ENCODE results near the gene SH2D4B. TPM values are rescaled to one million over a fixed set of nuclear protein-coding genes. Genes with fewer than 3 reads are reported as not detected.

The SH2D4B gene
- total and polyA plus RNA-seq, 2 donors (not counting 3 experiments of a cell fraction or from before 2014, with no cell fraction given), result not detected

- Histone ChIP-seq H3K4me1 (ENCODE audit: control insufficient read depth, extremely low read depth, insufficient read depth, low read length) (no peaks in the 10 kb centered on the region), H3K9ac (replicated peaks; ENCODE audit: extremely low read depth, insufficient read depth, low read length) (no peak overlapping the region), H3K36me3 (ENCODE audit: control insufficient read depth in 2 of 2, extremely low read depth in 1 of 2, insufficient read depth in 2 of 2, low read length in 2 of 2) (no peaks in the 10 kb centered on the region), H3K4me2 (ENCODE audit: insufficient read depth, low read length) (no peak overlapping the region), H3K27me3 (ENCODE audit: control insufficient read depth in 2 of 2, insufficient read depth in 2 of 2, low read length in 2 of 2) (peaks cover 5% of the 10 kb centered on the region in 2 experiments), H2AFZ (ENCODE audit: low read depth, low read length) (no peak overlapping the region), H3K79me2 (ENCODE audit: control insufficient read depth, insufficient read depth, low read length) (no peaks in the 10 kb centered on the region), H3K27ac (ENCODE audit: insufficient read depth, low read depth, low read length) (no peak overlapping the region), H3K4me3 (replicated peaks in 1 of 3; ENCODE audit: insufficient read depth in 1 of 3, low read depth in 1 of 3, low read length in 3 of 3) (no peak overlapping the region), H4K20me1 (replicated peaks; ENCODE audit: control insufficient read depth, extremely low read depth, insufficient read depth, low read length) (no peaks in the 10 kb centered on the region), H3K9me3 (replicated peaks; ENCODE audit: control insufficient read depth, insufficient read depth, low read length) (no peaks in the 10 kb centered on the region), H3K9me1 (replicated peaks; ENCODE audit: control insufficient read depth, extremely low read depth, insufficient read depth, low read length) (no peaks in the 10 kb centered on the region)
- intact Hi-C loops (cut with micrococcal nuclease) (no loop called here), dilution Hi-C loops (cut with MboI; ENCODE audit: extremely low pct_ligation_motif_present, low sequenced_read_pairs) (no loop called here)
- FAIRE-seq, result no peak
- BruUV-seq (replicated peaks), result no TSS peak
- ChIA-PET CTCF (interaction anchor here (1.0 kb wide), 1 partner anchor 29 kb away, joined by 3 read pairs; no protein-coding TSS in a partner anchor), POLR2A (no interaction called here)
- TF ChIP-seq CTCF (IDR thresholded peaks at IDR 0.05; ENCODE audit: extremely low read depth in 1 of 2, insufficient read depth in 1 of 2, low read depth in 1 of 2, low read length in 2 of 2) (no peak), FOS (IDR thresholded peaks at IDR 0.05; ENCODE audit: borderline replicate concordance, insufficient read depth, low read length) (no peak), JUN (IDR thresholded peaks at IDR 0.05; ENCODE audit: borderline replicate concordance, insufficient read depth, insufficient read length, low read depth) (no peak)
- no peak for DNase-seq (ENCODE audit: low read depth, low spot score)
Measured at GRCh38 chr10:80567292-80567691, 29.6 kb downstream of the SH2D4B start.

- ChIA-PET CTCF (interaction anchor here (1.3 kb wide), 1 partner anchor 28 kb away, joined by 3 read pairs; no protein-coding TSS in a partner anchor), POLR2A (no interaction called here)
- Histone ChIP-seq H3K4me2 (ENCODE audit: insufficient read depth, low read length) (no peak overlapping the region), H3K79me2 (ENCODE audit: control insufficient read depth, insufficient read depth, low read length) (no peaks in the 10 kb centered on the region), H3K4me1 (ENCODE audit: control insufficient read depth, extremely low read depth, insufficient read depth, low read length) (no peaks in the 10 kb centered on the region), H4K20me1 (replicated peaks; ENCODE audit: control insufficient read depth, extremely low read depth, insufficient read depth, low read length) (no peaks in the 10 kb centered on the region), H3K27me3 (ENCODE audit: control insufficient read depth in 2 of 2, insufficient read depth in 2 of 2, low read length in 2 of 2) (peaks cover 5% of the 10 kb centered on the region in 2 experiments), H3K9me3 (replicated peaks; ENCODE audit: control insufficient read depth, insufficient read depth, low read length) (no peaks in the 10 kb centered on the region), H3K4me3 (replicated peaks in 1 of 3; ENCODE audit: insufficient read depth in 1 of 3, low read depth in 1 of 3, low read length in 3 of 3) (no peak overlapping the region), H3K27ac (ENCODE audit: insufficient read depth, low read depth, low read length) (no peak overlapping the region), H3K9me1 (replicated peaks; ENCODE audit: control insufficient read depth, extremely low read depth, insufficient read depth, low read length) (no peaks in the 10 kb centered on the region), H2AFZ (ENCODE audit: low read depth, low read length) (no peak overlapping the region), H3K9ac (replicated peaks; ENCODE audit: extremely low read depth, insufficient read depth, low read length) (no peak overlapping the region), H3K36me3 (ENCODE audit: control insufficient read depth in 2 of 2, extremely low read depth in 1 of 2, insufficient read depth in 2 of 2, low read length in 2 of 2) (no peaks in the 10 kb centered on the region)
- intact Hi-C loops (cut with micrococcal nuclease), result no loop called here
- DNase-seq (ENCODE audit: low read depth, low spot score) (no peak), FAIRE-seq (no peak)
- dilution Hi-C loops (cut with MboI; ENCODE audit: extremely low pct_ligation_motif_present, low sequenced_read_pairs), result no loop called here
- TF ChIP-seq GATA2 (IDR thresholded peaks at IDR 0.05; ENCODE audit: insufficient read depth, insufficient read length, low read depth, low read length), result no peak
- TF ChIP-seq EZH2 (IDR thresholded peaks at IDR 0.05; ENCODE audit: borderline replicate concordance, low read depth, low read length, severe bottlenecking), result no peak
- TF ChIP-seq POLR2A (IDR thresholded peaks at IDR 0.05; ENCODE audit: low read depth, low read length), result no peak
- no peak for TF ChIP-seq MYC (IDR thresholded peaks at IDR 0.05; ENCODE audit: low read depth, low read length)
- no peak for TF ChIP-seq CTCF (IDR thresholded peaks at IDR 0.05; ENCODE audit: extremely low read depth in 1 of 2, insufficient read depth in 1 of 2, low read depth in 1 of 2, low read length in 2 of 2)
- no peak for TF ChIP-seq FOS (IDR thresholded peaks at IDR 0.05; ENCODE audit: borderline replicate concordance, insufficient read depth, low read length)
- TF ChIP-seq JUN (IDR thresholded peaks at IDR 0.05; ENCODE audit: borderline replicate concordance, insufficient read depth, insufficient read length, low read depth), result no peak
- no peak for TF ChIP-seq POLR2AphosphoS5 (IDR thresholded peaks at IDR 0.05; ENCODE audit: insufficient read depth, low read depth, low read length)
- no peak for TF ChIP-seq MAX (IDR thresholded peaks at IDR 0.05; ENCODE audit: insufficient read depth, insufficient read length)
- no TSS peak for BruUV-seq (replicated peaks)
Measured at GRCh38 chr10:80569131-80569895, 31.6 kb downstream of the SH2D4B start.

Data from endothelial cell of umbilical vein (primary cell).